HUDEP-2 (cell line): ENCODE data around the gene P3H1.
"Not testable (repeated sequence)": the region's sequence is repeated elsewhere in the genome, so short reads cannot be mapped to it uniquely, and the experiment has no call there.

Experiments
- DNase-seq, 76 experiments: peaks; one replicate each; lab custom pipeline; 2025; ENCODE audit not compliant: unreplicated experiment in 76 of 76; lab: John Stamatoyannopoulos, UW

P3H1 gene

DNA sequence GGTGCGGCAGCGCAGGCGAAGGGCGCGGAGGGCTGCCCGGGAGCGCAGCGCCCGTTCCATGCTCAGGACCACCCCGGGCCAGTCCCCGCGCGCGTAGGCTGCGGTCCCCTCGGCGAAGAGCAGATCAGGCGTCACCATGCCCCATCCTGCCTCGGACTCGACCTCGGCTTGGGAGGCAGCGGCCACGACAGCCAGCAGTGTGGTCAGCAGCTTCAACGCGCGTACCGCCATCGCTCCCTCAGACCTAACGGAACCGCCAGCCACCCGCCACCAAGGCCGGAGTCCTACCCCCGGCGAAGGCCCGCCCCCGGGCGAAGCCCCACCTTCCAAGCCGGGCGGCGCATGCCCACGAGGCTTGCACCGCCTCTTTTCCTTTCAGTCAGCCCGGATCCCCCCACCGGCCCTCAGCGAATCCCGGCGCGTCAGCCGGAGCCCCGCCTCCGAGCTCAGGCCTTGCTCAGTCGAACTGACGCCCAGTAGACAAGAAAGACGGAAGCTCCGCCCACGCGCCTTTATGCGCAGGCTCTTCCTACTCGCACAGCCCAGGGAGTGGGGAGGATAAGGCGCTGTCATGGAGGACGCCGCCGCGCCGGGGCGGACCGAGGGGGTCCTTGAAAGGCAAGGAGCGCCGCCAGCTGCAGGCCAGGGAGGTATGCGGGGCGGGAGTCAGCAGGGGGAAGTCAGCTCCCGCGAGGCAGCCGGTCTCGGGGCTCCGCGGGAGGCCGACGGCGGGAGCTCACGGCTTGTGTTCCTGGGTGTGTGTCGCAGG, at the start of gene P3H1, which contains the start of gene C1orf50:
Gene P3H1, minus strand, starts transcription at position 288 of the 769 bp plus-strand sequence. Its CDS starts 57 bp downstream, at position 231.
Gene C1orf50, plus strand, starts transcription at position 509 of the 769 bp plus-strand sequence. Its CDS starts 63 bp downstream, at position 572.
- peak; percentile 60 to 99 (median 98) for DNase-seq

DNA sequence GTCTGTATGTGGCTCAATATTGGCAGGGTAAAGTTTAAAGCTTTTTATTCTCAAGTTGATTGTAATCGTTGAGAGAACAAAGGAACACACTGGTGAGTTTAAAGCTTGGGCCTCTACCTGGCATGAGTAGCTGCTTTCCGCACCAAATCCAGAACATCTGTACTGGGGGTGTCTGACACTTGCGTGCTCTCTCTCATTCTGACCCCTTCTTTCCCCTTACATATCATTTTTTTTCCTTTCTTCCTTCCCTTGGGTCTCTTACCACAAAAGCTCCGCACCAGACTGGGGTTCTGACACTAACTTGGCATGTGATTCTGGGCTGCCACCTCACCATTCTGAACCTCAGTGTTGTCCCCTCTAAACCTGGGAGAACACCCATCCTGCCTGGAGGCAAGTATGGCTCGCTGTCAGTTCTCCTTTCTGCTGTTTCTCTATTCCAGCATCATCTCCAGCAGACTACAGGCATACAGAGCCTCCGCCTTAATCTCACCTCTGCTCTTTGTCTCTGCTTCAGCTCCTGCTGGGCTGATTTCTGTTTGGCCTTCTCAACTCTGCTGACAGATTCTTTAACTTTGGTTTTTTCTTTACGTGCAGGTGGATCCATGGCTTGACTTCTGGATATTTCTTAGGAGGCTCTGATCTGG, 49.2 kb upstream of the P3H1 start:
- peak in 2 of 76 experiments; percentile 11 to 26 for DNase-seq

DNA sequence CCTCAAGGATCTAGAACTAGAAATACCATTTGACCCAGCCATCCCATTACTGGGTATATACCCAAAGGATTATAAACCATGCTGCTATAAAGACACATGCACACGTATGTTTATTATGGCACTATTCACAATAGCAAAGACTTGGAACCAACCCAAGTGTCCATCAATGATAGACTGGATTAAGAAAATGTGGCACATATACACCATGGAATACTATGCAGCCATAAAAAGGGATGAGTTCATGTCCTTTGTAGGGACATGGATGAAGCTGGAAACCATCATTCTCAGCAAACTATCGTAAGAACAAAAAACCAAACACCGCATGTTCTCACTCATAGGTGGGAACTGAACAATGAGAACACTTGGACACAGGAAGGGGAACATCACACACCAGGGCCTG, 48.0 kb upstream of the P3H1 start:
- DNase-seq, result not testable (repeated sequence)

GRCh38 chr1:42807056-42807668, 40.3 kb upstream of the P3H1 start:
- DNase-seq, result no peak

GRCh38 chr1:42806593-42806992, 39.8 kb upstream of the P3H1 start:
- DNase-seq, result no peak

DNA sequence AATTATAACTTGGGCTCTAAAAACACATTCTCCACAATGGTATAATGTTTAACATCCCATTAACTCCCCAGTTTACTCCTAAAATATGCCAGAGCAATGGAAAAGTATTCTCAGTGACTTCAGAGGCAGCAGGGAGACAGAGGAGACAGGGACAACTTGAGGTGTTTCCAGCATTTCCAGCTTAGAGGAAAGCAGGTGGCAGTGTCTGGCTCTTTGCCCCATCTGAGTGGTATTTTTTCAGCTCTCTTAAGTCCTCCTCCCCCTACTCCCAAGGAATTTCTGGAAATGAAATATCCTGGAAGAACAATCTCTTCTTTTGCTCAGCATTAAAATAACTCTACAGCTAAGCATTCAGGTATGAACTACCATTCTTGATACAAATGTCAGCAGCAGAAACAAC, 39.3 kb upstream of the P3H1 start:
- no peak for DNase-seq

- DNase-seq, result no peak
Measured at GRCh38 chr1:42801832-42802473, 35.1 kb upstream of the P3H1 start.

GRCh38 chr1:42797979-42798378, 31.2 kb upstream of the P3H1 start:
- DNase-seq, result no peak

DNA sequence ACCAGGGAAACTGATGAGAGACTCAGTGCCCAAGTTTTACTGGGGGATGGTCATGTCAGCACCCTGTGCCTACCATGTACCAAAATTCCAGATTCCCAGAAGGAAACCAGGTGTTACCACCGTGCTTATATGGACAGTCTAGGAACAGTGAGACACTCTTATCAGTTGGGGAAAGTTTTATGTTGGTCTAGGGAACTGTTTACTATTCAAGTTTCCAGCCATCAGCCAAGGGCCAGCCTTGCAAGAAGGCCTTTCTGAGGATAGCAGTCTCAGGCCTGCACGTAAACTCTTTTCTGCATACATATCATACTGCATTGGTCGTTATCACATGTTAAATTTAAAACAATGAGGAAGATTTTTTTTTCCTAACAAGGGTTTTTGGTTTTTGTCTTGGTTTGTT, 30.6 kb upstream of the P3H1 start:
- no peak for DNase-seq

DNA sequence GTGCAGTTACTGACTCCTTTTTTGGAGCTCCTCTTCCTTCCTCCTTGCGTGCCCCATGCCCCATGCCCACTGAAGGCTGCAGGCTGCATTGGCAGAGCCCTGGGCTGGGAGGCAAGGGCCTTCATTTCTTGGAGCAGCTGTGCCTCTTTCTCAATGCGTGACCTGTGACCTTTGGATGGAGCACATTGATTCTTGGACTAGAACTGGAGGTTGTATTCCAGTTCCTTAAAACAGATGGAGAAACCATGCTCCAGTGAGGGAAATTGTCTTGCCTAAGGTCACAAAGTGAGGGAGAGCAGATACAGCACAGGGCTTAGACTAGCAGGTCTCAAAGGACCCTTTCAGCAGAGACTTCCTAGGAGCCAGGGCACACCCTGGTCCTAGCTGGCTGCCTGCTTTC, 27.0 kb upstream of the P3H1 start:
- no peak for DNase-seq

DNA sequence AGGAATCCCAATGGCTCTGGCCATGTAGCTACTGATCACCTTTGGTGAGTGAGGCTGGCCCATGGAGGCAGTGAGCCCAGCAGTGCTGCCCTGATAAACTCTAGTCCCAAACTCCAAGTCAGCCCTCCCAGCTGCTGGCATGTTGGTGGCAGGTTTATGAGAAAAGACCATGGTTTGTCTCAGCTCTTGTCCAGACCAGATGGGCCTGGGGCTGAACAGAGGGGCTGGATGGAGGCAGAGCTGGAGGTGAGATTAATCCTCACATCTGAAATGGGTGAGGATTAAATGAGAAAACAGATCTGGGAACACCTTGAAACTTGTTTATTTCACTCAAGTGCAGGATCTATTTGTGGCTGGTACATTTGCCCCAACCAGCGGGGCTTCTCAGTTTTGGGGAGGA, 21.2 kb upstream of the P3H1 start:
- DNase-seq, result no peak

- no peak for DNase-seq
Measured at GRCh38 chr1:42786097-42786496, 19.3 kb upstream of the P3H1 start.

- no peak for DNase-seq
Measured at GRCh38 chr1:42784946-42785693, 18.3 kb upstream of the P3H1 start, which contains the start of gene TMEM269. TMEM269 (plus strand) TSS chr1:42784991; CDS start chr1:42789894, 4,903 bp downstream.

- DNase-seq, result no peak
Measured at GRCh38 chr1:42784547-42784945, 17.7 kb upstream of the P3H1 start.

GRCh38 chr1:42783092-42783491, 16.3 kb upstream of the P3H1 start:
- DNase-seq, result no peak

- DNase-seq, result no peak
Measured at GRCh38 chr1:42780176-42780575, 13.3 kb upstream of the P3H1 start.

GRCh38 chr1:42779725-42780124, 12.9 kb upstream of the P3H1 start:
- DNase-seq, result no peak

DNA sequence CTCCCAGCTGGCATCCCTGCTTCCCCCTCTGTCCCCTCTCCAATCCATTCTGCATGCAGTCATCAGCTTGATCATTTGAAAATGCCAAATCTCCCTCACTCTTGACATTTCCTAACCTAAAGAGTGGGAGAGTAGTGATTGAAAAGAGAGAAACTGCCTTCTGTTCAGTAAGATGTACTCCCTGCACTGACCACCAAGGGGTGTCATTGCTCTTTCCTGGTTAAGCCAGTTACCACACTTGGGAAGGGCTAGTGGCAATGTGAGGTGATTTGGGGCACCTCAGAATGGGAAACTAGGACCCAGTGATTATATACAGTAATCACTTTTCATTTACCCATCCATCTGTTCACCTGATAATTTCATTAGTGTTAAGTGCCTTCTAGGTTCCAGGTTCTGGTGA, 11.0 kb upstream of the P3H1 start:
- peak in 41 of 76 experiments; percentile 4 to 60 (median 35) for DNase-seq

DNA sequence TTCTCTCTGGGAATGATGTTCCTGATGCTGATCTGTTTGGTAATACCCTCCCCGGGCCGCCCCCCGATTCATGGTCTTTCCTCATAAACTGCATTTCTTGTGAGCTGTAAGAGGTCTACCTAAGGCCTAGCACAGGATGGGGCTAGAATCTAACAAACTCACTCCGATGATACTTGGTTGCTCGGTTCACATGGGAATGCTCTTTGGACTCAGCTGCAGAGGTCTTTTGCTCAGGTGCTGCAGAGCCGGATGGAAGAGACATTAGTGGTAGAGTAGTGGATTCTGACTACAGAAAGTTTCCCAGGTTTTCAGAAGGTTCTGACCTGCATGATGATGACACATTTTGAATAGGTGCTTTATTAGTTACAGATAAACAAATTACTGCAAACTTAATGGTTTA, 9.7 kb upstream of the P3H1 start:
- DNase-seq, result no peak

DNA sequence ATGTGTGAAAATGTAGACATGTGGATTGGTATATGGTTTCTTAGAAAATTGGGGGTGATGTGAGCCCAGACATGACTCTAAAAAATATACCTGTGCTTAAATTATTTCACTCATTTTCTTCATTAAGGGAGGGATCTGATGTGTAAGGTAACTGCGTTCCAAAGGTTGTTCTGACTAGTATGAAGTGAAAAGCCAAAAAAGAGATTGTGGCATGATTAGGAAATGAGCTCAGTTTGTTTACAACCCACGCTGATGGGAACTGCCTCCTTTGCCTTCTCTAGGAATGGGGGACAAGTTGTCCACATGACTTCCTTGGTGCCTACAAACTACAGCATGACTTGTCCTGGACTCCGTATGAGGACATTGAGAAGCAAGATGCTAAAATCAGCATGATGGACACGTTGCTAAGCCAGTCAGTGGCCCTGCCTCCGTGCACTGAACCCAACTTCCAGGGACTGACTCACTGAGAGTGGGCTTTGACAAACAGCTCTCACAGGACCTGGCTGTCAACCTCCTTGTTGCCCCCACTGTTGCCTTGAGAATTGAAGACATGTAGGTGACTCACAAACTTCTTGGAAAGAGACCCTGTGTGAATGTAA, 8.2 kb upstream of the P3H1 start:
- DNase-seq, result no peak
